GM18873 (cell line): ENCODE data around the gene APBA3.

ENCODE experiments used
- ATAC-seq: cut with Tn5 transposase; IDR thresholded peaks from one replicate; pipeline ENCODE4 v1.9.1; 2021; ENCODE audit warnings: mild to moderate bottlenecking, moderate library complexity, moderate number of reproducible peaks; ENCODE audit not compliant: unreplicated experiment, low FRiP score

Gene APBA3, protein sequence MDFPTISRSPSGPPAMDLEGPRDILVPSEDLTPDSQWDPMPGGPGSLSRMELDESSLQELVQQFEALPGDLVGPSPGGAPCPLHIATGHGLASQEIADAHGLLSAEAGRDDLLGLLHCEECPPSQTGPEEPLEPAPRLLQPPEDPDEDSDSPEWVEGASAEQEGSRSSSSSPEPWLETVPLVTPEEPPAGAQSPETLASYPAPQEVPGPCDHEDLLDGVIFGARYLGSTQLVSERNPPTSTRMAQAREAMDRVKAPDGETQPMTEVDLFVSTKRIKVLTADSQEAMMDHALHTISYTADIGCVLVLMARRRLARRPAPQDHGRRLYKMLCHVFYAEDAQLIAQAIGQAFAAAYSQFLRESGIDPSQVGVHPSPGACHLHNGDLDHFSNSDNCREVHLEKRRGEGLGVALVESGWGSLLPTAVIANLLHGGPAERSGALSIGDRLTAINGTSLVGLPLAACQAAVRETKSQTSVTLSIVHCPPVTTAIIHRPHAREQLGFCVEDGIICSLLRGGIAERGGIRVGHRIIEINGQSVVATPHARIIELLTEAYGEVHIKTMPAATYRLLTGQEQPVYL

DNA sequence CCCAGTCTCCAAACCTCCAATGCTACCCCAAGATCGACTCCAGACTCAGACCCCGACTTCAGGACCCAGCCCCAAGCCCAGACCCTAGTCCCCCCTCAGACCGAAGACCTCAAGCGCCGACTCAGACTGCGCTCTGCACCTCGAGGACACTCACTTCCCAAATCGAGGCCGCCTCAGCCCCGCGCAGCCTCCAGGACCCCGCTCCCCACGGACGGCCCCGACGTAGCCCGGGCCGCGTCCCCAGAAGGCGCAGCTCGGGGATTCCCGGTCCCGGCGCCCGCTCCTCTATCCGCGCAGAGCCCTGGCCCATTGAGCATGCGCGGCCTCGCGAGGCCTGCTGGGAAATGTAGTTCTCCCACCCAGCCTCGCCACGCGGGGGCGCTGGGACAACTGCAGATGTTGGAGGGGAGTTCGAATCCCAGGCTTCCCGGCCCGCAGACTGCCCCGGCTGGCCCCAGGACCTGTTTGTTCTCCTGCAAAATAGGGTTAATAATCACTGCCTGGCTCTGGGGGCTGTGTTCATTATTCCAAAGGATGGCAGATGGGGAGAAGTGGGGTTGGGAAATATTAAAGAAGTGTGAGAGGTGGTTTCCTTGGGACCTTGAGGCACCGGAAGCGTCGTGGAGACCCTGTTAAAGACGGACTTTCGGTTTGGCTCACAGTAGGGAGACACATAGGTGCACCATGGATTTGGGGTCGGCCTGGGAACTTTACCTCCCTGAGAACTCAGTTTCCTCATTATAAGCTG is at the start of gene APBA3:
Gene APBA3, minus strand, starts transcription at position 311 of the 748 bp plus-strand sequence. CDS start 1,428 bp downstream, outside the sequence.
- ATAC-seq = peak; percentile 34

DNA sequence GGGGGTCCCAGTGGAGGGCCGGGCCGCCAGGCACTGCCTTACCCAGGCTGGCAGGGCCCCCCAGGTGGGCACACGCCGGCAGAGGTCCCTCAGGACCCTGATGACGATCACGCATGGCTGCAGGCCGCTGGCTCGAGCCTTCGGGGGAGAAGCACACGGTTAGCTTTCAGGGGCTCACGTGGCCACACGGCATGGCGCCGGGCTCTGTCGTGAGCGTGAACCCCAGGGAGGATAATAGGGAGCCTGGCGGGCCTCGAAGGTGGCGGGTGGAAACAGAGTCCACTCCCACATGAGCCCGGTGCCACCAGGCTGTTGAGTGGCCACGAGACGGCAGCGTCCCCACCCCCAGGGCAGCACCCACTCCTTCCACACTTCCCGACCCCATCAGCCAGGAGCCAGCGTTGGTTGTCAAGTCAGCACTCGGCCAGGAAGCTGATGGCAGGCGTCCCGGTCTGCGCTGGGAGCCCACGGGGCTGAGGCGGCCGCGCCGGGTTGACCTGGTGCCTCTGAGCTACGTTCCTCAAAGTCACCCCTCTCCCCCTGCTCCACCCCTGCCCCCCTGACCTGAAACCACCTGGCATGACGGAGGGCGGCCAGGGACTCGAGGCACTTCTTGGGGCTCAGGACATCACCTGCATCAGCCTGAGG is 49.3 kb upstream of the APBA3 start:
- no peak for ATAC-seq

DNA sequence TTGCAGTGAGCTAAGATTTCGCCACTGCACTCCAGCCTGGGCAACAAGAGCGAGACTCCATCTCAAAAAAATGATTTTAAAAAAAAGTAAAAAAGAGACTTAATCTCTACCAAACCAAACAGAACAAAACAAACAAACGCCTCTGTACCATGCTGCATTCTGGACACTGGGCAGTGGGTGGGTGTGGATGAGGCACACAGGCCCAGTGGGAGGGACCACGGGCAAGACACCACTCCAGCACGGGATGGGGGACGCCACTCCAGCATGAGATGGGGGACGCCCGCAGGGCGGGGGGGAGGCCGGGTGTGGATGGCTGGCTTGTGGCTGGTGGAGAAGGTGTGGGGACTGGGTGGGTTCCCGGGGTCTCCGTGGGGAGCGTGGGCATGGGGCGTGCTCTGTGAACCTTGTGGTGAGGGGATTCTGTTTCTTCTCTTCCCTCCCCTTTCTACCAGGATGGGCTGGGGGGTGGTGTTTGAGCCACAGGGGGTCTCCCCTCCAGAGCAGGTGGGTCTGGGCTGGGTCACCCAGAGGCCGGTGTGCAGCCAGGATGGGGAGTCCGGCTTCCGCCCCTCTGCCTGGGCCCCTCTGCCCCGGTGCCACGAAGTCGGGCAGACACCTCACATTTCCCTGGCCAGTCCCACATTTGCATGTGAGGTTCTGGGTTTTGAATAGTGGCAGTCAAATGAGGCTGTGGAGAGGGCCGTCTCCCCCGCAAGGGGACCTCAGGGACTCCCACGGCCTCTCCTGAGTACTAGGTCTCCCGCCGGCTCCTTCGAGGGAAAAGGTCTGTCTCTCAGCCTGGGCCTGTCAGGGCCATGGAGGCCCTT is 48.6 kb upstream of the APBA3 start:
- no peak for ATAC-seq

GRCh38 chr19:3808420-3809143 is 47.1 kb upstream of the APBA3 start:
- ATAC-seq = no peak

GRCh38 chr19:3807574-3808354 is 46.3 kb upstream of the APBA3 start:
- ATAC-seq = no peak

DNA sequence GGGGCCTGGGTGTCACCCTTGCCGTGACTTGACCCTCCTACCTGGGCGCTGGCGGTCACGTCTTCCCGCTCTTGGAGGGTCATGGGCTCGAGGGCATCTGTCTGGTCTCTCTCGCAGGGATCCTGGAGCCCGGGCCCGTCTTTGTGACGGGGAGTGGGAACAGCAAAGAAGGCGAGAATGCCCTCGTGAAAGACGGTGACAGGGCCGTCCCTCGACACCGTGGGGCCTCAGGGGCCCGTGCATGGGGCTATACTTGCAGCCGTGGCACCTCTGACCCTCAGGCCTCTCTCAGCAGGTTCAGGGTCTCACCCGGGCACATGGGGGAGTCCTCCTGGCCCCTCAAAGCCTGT is 45.6 kb upstream of the APBA3 start:
- no peak for ATAC-seq

GRCh38 chr19:3805859-3806258 is 44.4 kb upstream of the APBA3 start:
- no peak for ATAC-seq

- ATAC-seq = no peak
Measured at GRCh38 chr19:3804429-3804828, 42.9 kb upstream of the APBA3 start.

GRCh38 chr19:3803986-3804385 is 42.5 kb upstream of the APBA3 start:
- no peak for ATAC-seq

- no peak for ATAC-seq
Measured at GRCh38 chr19:3803114-3803888, 41.8 kb upstream of the APBA3 start.

- no peak for ATAC-seq
Measured at GRCh38 chr19:3801412-3802096, 40.1 kb upstream of the APBA3 start.

DNA sequence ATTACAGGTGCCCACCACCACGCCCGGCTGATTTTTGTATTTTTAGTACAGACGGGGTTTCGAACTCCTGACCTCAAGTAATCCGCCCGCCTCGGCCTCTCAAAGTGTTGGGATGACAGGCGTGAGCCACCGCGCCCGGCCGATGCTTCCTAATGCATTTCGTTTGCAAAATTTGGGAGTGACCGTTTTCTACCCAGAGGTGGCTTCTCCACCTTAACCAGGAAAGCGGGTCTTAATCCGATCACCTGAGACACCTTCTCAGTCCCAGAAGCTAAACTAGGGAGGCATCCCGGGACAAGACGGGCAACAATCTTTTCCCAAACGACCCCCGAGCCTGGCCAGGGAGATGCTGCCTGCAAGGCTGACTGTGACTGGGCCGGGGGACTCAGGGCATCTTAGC is 39.5 kb upstream of the APBA3 start:
- ATAC-seq = no peak

DNA sequence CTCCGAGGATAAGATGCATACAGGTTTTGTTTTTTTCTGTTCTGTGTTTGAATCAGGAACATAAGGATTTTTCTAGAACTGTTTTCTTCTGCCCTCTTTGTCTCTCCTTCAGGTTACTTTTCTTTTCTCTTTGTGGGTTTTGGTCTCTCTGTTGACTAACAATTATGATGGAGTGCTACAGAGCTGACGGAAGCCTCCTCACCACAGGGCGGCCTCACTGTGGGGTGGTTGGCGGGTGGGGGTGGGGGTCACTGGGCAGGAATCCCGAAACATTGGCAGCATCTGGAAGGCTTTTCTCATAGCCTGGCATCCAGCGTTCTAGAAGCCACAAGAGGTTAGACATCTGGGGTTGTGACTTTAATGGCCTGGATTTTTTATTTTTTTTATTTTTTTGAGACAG is 36.6 kb upstream of the APBA3 start:
- no peak for ATAC-seq

DNA sequence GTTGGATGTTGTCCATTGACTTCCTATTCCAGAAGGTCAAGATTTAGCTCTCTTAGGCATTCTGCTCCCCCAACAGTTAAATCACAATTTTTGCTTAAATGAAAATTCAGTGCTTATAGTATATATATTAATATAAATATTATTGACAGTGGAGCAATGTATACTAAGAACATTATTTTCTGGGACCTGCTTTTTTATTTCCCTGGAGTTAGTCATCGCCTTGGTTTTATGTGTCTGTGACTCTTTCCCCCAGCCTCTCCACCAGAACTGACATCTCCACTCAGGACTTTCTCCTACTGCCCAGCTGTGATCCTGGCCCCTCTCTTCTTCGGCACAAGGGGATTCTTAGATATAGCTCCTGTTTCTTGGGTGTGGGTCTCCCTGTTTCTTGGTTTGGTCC is 34.9 kb upstream of the APBA3 start:
- no peak for ATAC-seq

DNA sequence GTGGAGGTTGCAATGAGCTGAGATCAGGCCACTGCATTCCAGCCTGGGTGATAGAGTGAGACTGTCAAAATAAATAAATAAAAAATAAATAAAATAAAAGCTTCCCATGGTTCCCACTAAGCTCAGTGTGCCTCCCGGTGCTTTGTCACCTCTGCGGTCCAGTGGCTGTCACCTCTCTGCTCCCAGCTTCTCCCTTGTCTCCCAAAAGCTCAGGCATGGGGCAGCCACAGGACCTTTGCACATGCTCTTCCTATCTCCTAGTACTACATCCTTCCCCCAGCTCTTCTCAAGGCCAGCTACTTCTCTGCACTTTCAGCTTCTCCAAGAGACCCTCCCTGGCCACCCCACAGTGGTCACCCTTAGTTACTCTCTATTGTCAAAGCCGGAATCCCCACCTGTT is 32.3 kb upstream of the APBA3 start:
- ATAC-seq = no peak

GRCh38 chr19:3792114-3792513 is 30.6 kb upstream of the APBA3 start:
- ATAC-seq = no peak

- ATAC-seq = no peak
Measured at GRCh38 chr19:3790941-3791340, 29.4 kb upstream of the APBA3 start.
